Stimulated activated CD8-positive, alpha-beta memory T cell treated with anti-CD3 and anti-CD28 coated beads, Interleukin-15, amount 100 ng/mL, for 4 hours (primary cell): ENCODE data around the gene MYBPC2.

Experiments used
- DNase-seq, 2 donors: peaks; one replicate each; pipeline ENCODE4 v3.0.0-alpha.2; 2020; ENCODE audit warnings: low read depth in 2 of 2

Gene MYBPC2

GRCh38 chr19:50498219-50499056 lies 65.7 kb downstream of the MYBPC2 start:
- no peak for DNase-seq

DNA sequence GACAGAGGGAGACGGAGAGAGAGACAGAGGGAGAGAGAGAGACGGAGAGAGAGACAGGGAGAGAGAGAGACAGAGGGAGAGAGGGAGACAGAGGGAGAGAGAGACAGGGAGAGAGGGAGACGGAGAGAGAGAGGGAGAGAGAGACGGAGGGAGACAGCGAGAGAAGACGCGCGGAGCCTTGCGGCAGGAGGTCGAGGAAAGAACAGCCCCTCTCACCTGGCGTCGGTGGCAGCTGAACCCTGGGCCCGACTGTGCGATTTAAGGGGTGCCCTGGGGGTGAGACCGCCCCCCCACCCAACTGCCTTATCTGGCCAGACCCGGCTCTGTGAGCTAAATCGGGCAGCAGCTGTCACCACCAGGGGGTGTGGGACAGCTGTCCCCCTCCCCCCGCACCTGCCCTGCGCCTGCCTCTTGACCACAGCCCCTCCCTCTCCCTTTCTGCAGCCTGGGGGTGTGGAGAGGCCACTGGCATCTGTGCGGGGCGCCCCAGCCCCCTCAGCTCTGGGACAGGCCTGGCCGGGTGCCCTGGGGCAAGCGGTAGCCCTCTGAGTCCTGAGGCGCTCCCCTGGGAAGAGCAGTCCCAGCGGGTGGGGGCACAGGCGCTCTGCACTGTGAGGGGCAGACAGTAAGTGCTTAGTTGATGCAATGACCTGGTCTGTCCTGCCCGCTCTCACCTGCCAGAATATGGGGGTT lies 67.5 kb downstream of the MYBPC2 start:
- DNase-seq = no peak

- DNase-seq = no peak
Measured at GRCh38 chr19:50500753-50501151, 68.1 kb downstream of the MYBPC2 start.

DNA sequence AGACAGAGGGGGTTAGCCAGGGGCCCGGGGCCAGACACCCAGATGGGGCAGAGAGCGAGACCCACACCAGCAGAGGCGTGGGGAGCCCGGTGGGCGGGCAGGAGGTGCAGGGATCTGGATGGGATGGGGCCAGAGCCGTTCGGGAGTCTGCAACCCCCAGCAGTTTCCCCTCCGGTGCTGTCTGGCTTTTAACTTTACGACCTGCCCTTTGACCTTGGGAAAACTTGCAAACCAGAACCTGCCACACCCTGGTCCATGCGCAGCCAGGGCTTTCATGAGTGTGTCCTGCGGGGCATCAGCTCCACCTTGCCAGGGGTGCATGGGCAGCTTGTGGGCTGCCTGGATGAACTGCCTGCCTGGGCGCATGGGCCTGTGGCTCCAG lies 68.5 kb downstream of the MYBPC2 start:
- DNase-seq = no peak

GRCh38 chr19:50501568-50502475 lies 69.1 kb downstream of the MYBPC2 start:
- no peak for DNase-seq

DNA sequence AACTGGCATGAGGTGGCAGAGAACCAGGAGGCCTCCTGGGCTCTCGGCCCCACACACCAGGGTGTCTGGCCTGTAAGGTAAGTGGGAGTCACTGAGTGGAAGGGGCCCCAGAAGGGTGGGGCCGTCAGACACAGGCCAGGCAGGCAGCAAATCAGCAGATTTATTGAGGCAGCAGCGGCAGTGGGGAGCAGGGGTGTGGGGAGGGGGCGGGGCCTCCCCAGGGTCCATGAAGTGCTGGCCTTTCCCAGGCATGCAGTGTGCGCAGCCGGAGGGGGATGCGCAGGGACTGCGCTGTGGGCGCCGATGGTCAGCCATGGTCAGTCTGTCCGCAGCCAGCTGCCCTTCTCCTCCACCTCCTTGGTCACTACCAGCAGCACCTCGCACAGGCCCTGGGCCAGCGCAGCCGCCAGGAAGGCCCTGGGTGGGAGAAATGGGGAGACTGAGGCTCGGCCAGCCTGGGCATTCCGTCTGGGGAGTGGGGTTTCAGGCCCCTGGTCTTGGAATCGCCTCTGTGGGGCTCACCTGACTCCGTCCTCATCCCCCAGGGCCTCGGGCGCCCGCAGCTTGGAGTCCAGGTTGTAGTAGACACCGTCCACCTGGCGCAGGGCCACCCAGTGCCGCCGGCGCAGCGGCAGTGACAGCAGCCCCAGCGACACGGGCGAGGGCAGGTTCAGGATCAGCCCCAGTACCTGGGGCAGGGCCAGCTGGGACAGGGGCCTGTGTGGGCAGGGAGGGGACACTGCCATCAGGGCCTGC lies 73.3 kb downstream of the MYBPC2 start:
- no peak for DNase-seq

DNA sequence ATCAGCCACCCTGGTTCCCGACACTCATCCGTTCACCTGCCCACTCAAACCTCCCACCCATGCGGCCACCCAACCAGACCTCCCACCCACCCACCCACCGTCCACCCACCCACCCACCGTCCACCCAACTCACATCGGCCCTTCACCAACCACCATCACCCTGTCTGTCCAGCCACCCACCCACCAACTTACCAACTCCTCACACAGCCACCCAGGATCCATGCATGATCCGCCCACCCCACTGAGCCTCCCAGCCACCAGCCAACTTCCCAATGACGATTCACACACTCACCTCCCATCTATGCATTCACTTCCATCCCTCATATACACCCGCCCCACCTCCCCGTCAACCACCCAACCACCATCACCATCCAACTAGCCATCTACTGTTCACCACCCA lies 74.0 kb downstream of the MYBPC2 start:
- no peak for DNase-seq

DNA sequence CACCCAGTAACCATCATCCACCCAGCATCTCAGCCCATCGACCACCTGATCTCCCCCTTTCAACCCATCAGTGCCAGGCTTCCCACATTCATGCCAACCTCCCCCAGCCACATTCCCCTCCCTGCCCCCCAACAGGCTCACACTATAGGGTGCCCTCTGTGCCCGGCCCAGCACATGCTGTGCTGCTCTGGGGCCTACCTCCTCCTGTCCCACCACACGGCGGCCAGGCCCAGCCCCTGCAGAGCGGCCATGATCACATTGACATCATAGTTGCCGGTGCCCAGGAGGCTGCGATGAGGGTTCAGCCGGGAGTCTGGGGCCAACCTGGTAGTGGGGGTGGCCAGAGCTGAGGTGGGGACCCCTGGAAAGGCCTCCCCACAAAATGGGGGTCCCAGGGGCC lies 74.7 kb downstream of the MYBPC2 start:
- DNase-seq = no peak

GRCh38 chr19:50508843-50509190 lies 76.1 kb downstream of the MYBPC2 start:
- DNase-seq = no peak

GRCh38 chr19:50509366-50509765 lies 76.7 kb downstream of the MYBPC2 start:
- DNase-seq = no peak

- DNase-seq = no peak
Measured at GRCh38 chr19:50510121-50510670, 77.5 kb downstream of the MYBPC2 start.

- DNase-seq = no peak
Measured at GRCh38 chr19:50510700-50511068, 78.0 kb downstream of the MYBPC2 start.

DNA sequence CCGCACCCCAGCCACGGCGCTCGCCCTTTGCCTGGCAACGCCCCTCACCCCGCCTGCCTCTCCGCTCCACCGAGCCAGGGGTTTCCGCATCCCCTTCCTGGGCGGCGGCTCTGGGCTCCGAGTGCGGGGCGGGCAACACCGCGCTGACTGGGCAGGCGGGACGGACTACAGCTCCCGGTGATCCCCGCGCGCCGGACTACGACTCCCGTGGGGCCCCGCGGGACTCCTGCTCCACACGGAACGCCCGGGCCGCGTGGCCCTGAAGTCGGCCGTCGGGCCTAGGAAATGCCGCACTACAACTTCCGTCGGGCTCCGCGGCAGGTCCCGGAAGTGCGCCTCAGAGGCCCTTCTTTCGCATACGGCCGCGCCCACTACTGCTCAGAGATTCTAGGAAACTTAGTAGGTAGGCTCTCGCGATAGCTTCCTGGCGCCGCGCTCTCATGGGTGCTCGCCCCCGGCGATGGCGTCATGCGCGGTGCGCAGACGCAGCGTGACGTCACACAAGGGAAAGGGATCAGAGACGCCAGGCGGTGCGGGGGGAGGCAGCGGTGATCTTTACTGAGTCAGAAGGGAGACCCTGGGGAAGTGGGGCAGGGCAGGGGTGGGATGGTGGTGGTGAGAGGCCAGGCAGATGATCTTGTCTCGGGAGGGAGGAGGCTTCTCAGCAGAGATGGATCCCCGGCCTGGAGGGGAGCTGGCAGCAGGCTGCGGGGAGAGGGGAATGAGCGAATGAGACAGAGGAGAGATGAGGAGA lies 78.6 kb downstream of the MYBPC2 start, which contains the start of gene JOSD2:
Gene JOSD2, minus strand, starts transcription at position 123 of the 754 bp plus-strand sequence. CDS start 760 bp downstream, outside the sequence.
- peak; percentile 95 to 98 for DNase-seq

GRCh38 chr19:50512112-50512998 lies 79.7 kb downstream of the MYBPC2 start:
- DNase-seq = no peak

DNA sequence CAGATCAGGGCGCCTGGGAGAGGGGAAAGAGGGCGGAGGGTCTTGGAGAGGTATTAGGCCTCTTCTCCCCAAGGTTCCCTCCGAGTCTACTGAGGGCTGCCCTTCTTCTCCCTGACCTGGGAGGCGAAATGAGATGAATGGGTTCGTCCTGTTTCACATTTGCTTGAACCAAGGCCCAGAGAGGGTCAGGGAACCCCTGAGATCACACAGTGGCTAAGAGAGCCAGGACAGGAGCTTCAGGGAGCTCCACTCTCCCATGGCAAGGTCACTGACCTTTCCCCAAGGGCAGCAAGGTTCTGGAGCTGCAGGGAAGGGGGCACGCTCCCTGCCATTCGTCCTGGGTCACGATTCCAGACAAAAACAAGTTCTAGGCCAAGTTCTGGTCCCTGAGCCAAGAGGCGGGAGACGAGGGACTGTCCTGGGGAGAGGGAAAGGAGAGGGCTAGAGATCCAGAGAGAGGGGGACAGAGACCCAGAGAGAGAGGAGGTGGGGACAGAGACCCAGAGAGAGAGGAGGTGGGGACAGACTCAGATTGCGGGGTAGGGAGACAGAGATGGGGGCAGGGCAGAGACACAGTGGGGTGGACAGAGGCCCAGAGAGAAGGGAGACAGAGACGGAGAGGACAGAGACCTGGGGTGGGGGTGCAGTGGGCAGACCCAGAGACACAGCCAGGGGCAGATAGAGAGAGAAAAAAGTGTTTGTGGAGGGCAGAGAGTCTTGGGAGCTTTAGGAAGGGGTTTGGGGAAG lies 80.5 kb downstream of the MYBPC2 start:
- DNase-seq = no peak

DNA sequence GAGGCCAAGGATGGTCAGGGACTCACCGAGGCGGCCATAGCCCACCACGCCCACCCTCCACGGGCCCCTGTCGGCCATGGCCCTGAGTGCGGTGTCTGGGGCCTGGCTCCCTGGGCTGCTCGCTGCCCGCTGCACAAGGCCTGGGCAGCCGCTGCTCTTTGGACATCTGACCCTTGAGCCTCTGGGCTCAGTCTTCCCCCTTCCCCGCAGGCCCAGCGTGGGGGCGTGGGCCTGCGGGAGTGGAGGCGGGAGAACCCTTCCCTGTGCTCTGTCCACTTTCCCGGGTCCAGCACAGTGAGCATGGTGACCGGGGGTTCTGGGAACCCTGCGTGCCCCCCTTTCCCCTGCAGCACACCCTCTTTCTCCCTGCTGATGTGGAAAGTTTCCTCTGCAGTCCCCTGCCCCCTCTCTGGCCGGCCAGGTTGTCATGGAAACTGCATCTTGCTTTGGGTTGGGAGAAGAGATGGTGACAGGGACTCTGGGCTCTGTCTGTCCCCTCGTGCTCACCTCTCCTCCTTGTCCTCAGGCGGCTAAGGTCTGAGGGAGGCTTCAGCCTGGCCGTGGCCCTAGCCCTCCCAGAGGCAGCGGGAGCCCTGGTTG lies 81.2 kb downstream of the MYBPC2 start, which contains the start of gene ASPDH:
Gene ASPDH, minus strand, starts transcription at position 168 of the 600 bp plus-strand sequence. Its CDS starts 90 bp downstream, at position 78.
- DNase-seq = no peak

GRCh38 chr19:50514346-50515167 lies 81.9 kb downstream of the MYBPC2 start:
- DNase-seq = no peak
